ENCODE measurements around the gene C1orf115.

GRCh38 chr1:220711056-220711809 is 21.1 kb downstream of the C1orf115 start:
- TF ChIP-seq POLR2A (IDR thresholded peaks at IDR 0.05), result no peak
- no peak for TF ChIP-seq EP300 (IDR thresholded peaks at IDR 0.05)
- TF ChIP-seq CTCF (IDR thresholded peaks at IDR 0.05), result no peak
